Stomach smooth muscle (tissue), 2 donors: ENCODE results near the gene LRRC10.
"Not testable (repeated sequence)": the region's sequence is repeated elsewhere in the genome, so short reads cannot be mapped to it uniquely, and the experiment has no call there.

Experiments used
- H3K27ac ChIP-seq: one replicate; pipeline ENCODE4 v1.7.0; 2013; ENCODE audit warnings: mild to moderate bottlenecking, low read length, inconsistent platforms
- H3K27me3 ChIP-seq, 2 donors: one replicate each; pipeline ENCODE4 v1.7.0; 2013; ENCODE audit warnings: low read length in 2 of 2; ENCODE audit not compliant: insufficient read depth in 2 of 2, control insufficient read depth in 1 of 2
- H3K36me3 ChIP-seq, 2 donors: one replicate each; pipeline ENCODE4 v1.7.0; 2013; ENCODE audit warnings: low read length in 2 of 2; ENCODE audit not compliant: control insufficient read depth in 2 of 2, insufficient read depth in 2 of 2
- H3K4me1 ChIP-seq: one replicate; pipeline ENCODE4 v1.7.0; 2013; ENCODE audit warnings: low read length; ENCODE audit not compliant: control insufficient read depth, insufficient read depth
- H3K4me3 ChIP-seq, 2 donors: one replicate each; pipeline ENCODE4 v1.7.0; 2013; ENCODE audit warnings: low read length in 2 of 2
- H3K9ac ChIP-seq, 2 donors: one replicate each; pipeline ENCODE4 v1.7.0; 2013; ENCODE audit warnings: low read length in 2 of 2, mild to moderate bottlenecking in 1 of 2
- H3K9me3 ChIP-seq, 2 donors: one replicate each; pipeline ENCODE4 v1.7.0; 2013; ENCODE audit warnings: low read length in 2 of 2; ENCODE audit not compliant: control insufficient read depth in 2 of 2
- donor health status: healthy.
- donor health status: Pancreatic carcinoma.

Gene LRRC10

DNA sequence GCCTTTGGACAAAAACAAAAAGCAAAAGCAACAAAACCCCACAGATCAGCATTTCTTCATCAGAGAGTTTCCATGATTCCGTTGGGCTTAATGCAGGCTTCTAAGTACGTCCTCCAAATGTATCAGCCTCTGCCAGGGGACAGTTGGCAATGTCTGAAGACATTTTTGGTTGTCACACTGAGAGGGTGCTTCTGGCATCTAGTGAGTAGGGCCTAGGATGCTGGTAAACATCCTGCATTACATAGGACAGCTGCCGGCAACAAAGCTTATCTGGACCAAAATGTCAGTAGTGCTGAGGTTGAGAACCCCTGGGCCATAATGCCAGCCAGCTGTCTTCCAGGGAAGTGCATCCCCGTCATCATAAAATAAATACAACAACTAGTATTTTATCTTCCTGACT, 9.4 kb upstream of the LRRC10 start:
- H3K27ac ChIP-seq, result no peak overlapping the region
- H3K9ac ChIP-seq, result no peak overlapping the region
- no peaks in the 10 kb centered on the region for H3K9me3 ChIP-seq
- peaks cover 0 to 6% of the 10 kb centered on the region in 2 donors for H3K27me3 ChIP-seq
- no peak overlapping the region for H3K4me3 ChIP-seq
- H3K36me3 ChIP-seq, result no peaks in the 10 kb centered on the region
- no peaks in the 10 kb centered on the region for H3K4me1 ChIP-seq

DNA sequence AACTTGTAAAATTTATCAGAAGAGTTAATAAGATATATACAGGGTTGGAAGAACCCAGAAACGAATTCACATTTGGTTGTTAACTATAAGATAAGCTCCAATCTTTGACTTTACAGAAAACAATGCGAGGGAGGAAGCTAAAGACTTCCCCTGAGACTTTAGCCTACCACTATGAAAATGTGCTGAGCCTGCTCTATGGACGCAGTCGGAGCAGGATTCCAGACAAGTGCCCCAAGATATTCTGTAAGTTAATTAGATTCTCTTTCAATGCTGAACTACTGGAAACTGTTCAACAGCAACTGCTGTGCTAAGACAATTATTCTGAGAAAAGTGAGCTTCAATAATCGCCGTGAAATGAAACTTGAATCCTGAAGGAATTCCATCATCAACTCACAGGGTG, 8.3 kb upstream of the LRRC10 start:
- no peaks in the 10 kb centered on the region for H3K36me3 ChIP-seq
- H3K27ac ChIP-seq, result no peak overlapping the region
- H3K4me3 ChIP-seq, result no peak overlapping the region
- H3K27me3 ChIP-seq, result peaks cover 0 to 6% of the 10 kb centered on the region in 2 donors
- H3K4me1 ChIP-seq, result no peaks in the 10 kb centered on the region
- H3K9ac ChIP-seq, result no peak overlapping the region
- no peaks in the 10 kb centered on the region for H3K9me3 ChIP-seq

DNA sequence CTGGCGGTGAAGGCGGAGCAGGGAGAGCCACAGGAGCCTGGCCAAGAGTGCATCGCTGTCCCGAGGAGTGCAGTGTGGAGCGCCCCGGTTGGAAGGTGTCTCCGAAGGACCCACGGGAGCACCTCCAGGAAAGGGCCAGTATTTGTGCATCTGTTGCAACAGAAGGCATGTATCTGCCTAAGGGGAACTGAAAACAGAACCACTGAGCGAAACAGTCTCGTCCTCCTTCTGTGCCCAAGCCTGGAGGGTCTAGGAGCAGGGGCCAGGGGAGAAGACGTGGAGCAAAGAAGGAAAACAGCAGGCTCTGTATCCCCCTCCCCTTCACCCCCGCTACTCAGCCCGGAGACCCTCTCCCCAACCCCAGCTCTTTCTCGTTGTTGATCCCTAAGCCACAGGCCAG, 5.3 kb upstream of the LRRC10 start:
- no peak overlapping the region for H3K4me3 ChIP-seq
- no peak overlapping the region for H3K9ac ChIP-seq
- no peak overlapping the region for H3K27ac ChIP-seq
- peaks cover 0 to 4% of the 10 kb centered on the region in 2 donors for H3K27me3 ChIP-seq
- no peaks in the 10 kb centered on the region for H3K36me3 ChIP-seq
- H3K9me3 ChIP-seq, result no peaks in the 10 kb centered on the region
- H3K4me1 ChIP-seq, result no peaks in the 10 kb centered on the region

DNA sequence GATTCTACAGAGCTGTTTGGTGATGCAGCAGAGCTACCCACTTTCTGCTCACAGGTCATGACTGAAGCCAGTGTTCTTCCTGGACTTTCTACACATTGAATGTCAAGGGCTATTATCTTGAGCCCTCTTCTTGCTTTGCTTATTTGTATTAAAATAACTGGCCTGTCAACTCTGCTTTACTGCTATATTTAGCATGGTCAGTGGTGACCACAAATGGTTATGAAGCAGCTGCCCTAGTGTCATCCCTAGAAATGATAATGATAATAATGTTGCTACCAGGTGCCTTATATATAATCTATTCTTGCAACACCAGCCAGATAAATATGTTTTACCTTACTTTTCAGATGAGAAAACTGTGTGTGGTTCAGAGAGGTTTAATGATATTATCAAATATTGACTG, 2.6 kb upstream of the LRRC10 start:
- no peaks in the 10 kb centered on the region for H3K36me3 ChIP-seq
- H3K4me1 ChIP-seq, result no peaks in the 10 kb centered on the region
- no peak overlapping the region for H3K27ac ChIP-seq
- H3K9ac ChIP-seq, result no peak overlapping the region
- no peaks in the 10 kb centered on the region for H3K9me3 ChIP-seq
- no peak overlapping the region for H3K4me3 ChIP-seq
- peaks cover 0 to under 1% of the 10 kb centered on the region in 2 donors for H3K27me3 ChIP-seq

GRCh38 chr12:69610126-69610525, 581 bp downstream of the LRRC10 start:
- Histone ChIP-seq H3K27me3 (no peaks in the 10 kb centered on the region), H3K4me3 (no peak overlapping the region), H3K9ac (no peak overlapping the region), H3K9me3 (no peaks in the 10 kb centered on the region), H3K4me1 (no peaks in the 10 kb centered on the region), H3K27ac (no peak overlapping the region), H3K36me3 (no peaks in the 10 kb centered on the region)

GRCh38 chr12:69608114-69608513, 2.6 kb downstream of the LRRC10 start:
- H3K4me3 ChIP-seq, result no peak overlapping the region

GRCh38 chr12:69604275-69604674, 6.4 kb downstream of the LRRC10 start:
- H3K9me3 ChIP-seq, H3K4me3 ChIP-seq, H3K27me3 ChIP-seq, H3K9ac ChIP-seq, H3K27ac ChIP-seq, H3K4me1 ChIP-seq: not testable (repeated sequence)
- H3K36me3 ChIP-seq, result peaks cover 19 to 24% of the 10 kb centered on the region in 2 donors

More at GRCh38 chr12:69608114-69608513, 2.6 kb downstream of the LRRC10 start:
- Histone ChIP-seq H3K36me3 (peaks cover 3% of the 10 kb centered on the region in 2 donors), H3K27me3 (no peaks in the 10 kb centered on the region), H3K27ac (no peak overlapping the region), H3K9ac (no peak overlapping the region), H3K4me1 (no peaks in the 10 kb centered on the region), H3K9me3 (no peaks in the 10 kb centered on the region)

DNA sequence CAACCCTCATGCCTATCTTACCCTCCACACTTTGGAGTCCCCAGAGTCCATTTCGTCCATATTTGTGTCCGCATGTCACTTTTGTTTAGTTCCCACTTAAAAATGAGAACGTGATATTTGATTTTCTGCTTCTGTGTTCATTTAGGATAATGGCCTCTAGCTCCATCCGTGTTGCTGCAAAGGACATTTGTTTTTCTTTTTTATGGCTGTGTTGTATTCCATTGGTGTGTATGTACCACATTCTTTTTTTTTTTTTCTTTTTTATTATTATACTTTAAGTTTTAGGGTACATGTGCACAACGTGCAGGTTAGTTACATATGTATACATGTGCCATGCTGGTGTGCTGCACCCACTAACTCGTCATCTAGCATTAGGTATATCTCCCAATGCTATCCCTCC, 7.2 kb downstream of the LRRC10 start:
- peaks cover 24 to 27% of the 10 kb centered on the region in 2 donors for H3K36me3 ChIP-seq

DNA sequence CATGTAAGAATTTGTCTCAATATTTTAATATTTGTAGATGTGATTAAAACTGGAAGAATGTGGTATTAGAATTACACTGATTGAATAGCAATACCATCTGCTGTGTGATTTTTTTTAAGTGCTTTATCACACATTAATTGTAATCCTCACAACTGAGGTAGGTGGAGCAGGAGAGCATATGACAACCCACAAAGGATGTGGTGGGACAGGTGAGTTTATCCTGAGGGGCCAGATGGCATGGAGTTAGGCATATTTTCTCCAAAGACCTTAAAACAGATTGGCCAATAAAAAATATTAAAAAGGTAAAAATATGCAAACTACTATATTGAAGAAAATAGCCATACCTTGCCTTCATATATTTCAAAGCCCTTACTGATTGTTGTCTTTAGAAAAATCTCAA, 7.8 kb downstream of the LRRC10 start:
- Histone ChIP-seq H3K9me3 (no peaks in the 10 kb centered on the region), H3K36me3 (peaks cover 30 to 31% of the 10 kb centered on the region in 2 donors)

More for the DNA sequence above, 7.2 kb downstream of the LRRC10 start:
- not testable (repeated sequence) for H3K9me3 ChIP-seq, H3K27me3 ChIP-seq, H3K27ac ChIP-seq, H3K4me1 ChIP-seq, H3K4me3 ChIP-seq, H3K9ac ChIP-seq

DNA sequence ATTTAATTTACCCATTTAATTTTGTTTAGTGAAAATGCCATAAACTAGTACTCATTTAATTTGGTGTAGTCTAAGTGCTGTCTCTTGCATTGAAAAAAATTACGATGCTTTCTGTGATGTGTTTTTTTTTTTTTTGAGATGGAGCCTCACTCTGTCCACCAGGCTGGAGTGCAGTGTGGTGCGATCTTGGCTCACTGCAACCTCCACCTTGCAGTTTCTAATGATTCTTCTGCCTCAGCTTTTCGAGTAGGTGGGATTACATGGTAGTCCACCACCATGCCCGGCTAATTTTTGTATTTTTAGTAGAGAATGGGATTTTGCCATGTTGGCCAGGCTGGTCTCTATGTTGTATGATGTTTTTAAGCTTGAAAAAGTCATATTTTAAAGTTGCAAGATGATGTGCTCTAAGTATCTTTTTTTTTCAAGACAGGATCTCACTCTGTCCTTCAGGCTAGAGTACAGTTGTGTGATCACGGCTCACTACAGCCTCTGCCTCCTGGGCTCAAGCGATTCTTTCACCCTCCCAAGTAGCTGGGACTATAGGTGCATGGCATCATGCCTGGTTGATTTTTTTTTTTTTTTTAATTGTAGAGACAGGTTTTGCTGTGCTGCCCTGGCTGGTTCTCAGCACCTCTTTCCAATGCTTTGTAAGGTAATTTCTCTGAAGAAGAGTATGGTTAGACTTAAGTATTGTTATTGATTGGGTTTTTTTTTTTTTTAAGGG, 8.6 kb downstream of the LRRC10 start:
- peaks cover 36 to 38% of the 10 kb centered on the region in 2 donors for H3K36me3 ChIP-seq
- H3K27ac ChIP-seq, result no peak overlapping the region
- no peak overlapping the region for H3K9ac ChIP-seq
- no peaks in the 10 kb centered on the region for H3K9me3 ChIP-seq
- no peaks in the 10 kb centered on the region for H3K4me1 ChIP-seq
- H3K27me3 ChIP-seq, result no peaks in the 10 kb centered on the region
- no peak overlapping the region for H3K4me3 ChIP-seq

More for the DNA sequence above, 7.8 kb downstream of the LRRC10 start:
- Histone ChIP-seq H3K9ac (no peak overlapping the region), H3K4me3 (no peak overlapping the region), H3K4me1 (no peaks in the 10 kb centered on the region), H3K27ac (no peak overlapping the region), H3K27me3 (no peaks in the 10 kb centered on the region)

- Histone ChIP-seq H3K9ac (no peak overlapping the region), H3K27me3 (no peaks in the 10 kb centered on the region), H3K36me3 (peaks cover 36 to 45% of the 10 kb centered on the region in 2 donors)
Measured at GRCh38 chr12:69600804-69601203, 9.9 kb downstream of the LRRC10 start.

More at GRCh38 chr12:69600804-69601203, 9.9 kb downstream of the LRRC10 start:
- no peak overlapping the region for H3K27ac ChIP-seq
- no peak overlapping the region for H3K4me3 ChIP-seq
- H3K4me1 ChIP-seq, result no peaks in the 10 kb centered on the region
- no peaks in the 10 kb centered on the region for H3K9me3 ChIP-seq
